ENCODE measurements around the gene BPNT1. TPM values are rescaled to one million over a fixed set of nuclear protein-coding genes. Genes with fewer than 3 reads are reported as not detected.

BPNT1 gene
- total and polyA plus RNA-seq, 2 of the 13 experiments (the other 11 are each of a cell fraction or from before 2014, with no cell fraction given), result 35.2 to 43.9 TPM

- peak; percentile 84 for TF ChIP-seq ARID3A (IDR thresholded peaks at IDR 0.05; ENCODE audit: low read depth, low read length)
- no peak for TF ChIP-seq DMTF1 (CRISPR knock-in tag; IDR thresholded peaks at IDR 0.05)
- TF ChIP-seq TGIF2 (CRISPR knock-in tag; IDR thresholded peaks at IDR 0.05), result peak; percentile 79
- no peak for TF ChIP-seq ZBTB1 (CRISPR knock-in tag; IDR thresholded peaks at IDR 0.05; ENCODE audit: borderline replicate concordance)
- no peak for TF ChIP-seq ZSCAN22 (CRISPR knock-in tag; IDR thresholded peaks at IDR 0.05)
- no peak for TF ChIP-seq ZNF597 (CRISPR knock-in tag; IDR thresholded peaks at IDR 0.05)
- peak; percentile 72 for TF ChIP-seq MAX (IDR thresholded peaks at IDR 0.05)
- TF ChIP-seq ZNF446 (CRISPR knock-in tag; IDR thresholded peaks at IDR 0.05), result no peak
- TF ChIP-seq YY1 (IDR thresholded peaks at IDR 0.05; ENCODE audit: insufficient read depth, insufficient replicate concordance, low read depth, low read length), result peak; percentile 57
- no peak for TF ChIP-seq AGO2 (optimal IDR thresholded peaks at IDR 0.05; ENCODE audit: low read depth, low read length)
- TF ChIP-seq NFE2 (CRISPR knock-in tag; IDR thresholded peaks at IDR 0.05), result no peak
- TF ChIP-seq HES4 (CRISPR knock-in tag; IDR thresholded peaks at IDR 0.05; ENCODE audit: borderline replicate concordance), result no peak
- TF ChIP-seq ZSCAN31 (CRISPR knock-in tag; IDR thresholded peaks at IDR 0.05; ENCODE audit: low read depth), result peak; percentile 78; the same call in 1 of the 2 replicates
- TF ChIP-seq FOXM1 (CRISPR knock-in tag; IDR thresholded peaks at IDR 0.05), result no peak
- no peak for TF ChIP-seq ZNF251 (CRISPR knock-in tag; IDR thresholded peaks at IDR 0.05)
- no peak for TF ChIP-seq ZBTB37 (CRISPR knock-in tag; IDR thresholded peaks at IDR 0.05)
- TF ChIP-seq MEIS1 (CRISPR knock-in tag; IDR thresholded peaks at IDR 0.05; ENCODE audit: borderline replicate concordance), result peak; percentile 63; the same call in 1 of the 2 replicates
- TF ChIP-seq MATR3 (CRISPR knock-in tag; IDR thresholded peaks at IDR 0.05), result no peak
- TF ChIP-seq CBFB (CRISPR knock-in tag; IDR thresholded peaks at IDR 0.05), result no peak
- no peak; the same call in 1 of the 2 replicates for TF ChIP-seq ZNF292 (CRISPR knock-in tag; IDR thresholded peaks at IDR 0.05; ENCODE audit: borderline replicate concordance, low read depth)
- TF ChIP-seq CTCF (CRISPR knock-in tag; IDR thresholded peaks at IDR 0.05), result no peak
Measured at GRCh38 chr1:220089650-220090556, at the start of gene BPNT1 (continued).

All from HepG2 (cell line).